GM12874 (cell line): Measurements from ENCODE around the gene STIP1.

Experiments
- TF ChIP-seq, protein P1 (sequence below): IDR thresholded peaks from 2 replicates; pipeline ENCODE4 v1.5.1; 2011; ENCODE audit warnings: low read depth, mild to moderate bottlenecking, control low read depth, low read length, moderate library complexity; ENCODE audit not compliant: insufficient read depth

STIP1 gene

DNA sequence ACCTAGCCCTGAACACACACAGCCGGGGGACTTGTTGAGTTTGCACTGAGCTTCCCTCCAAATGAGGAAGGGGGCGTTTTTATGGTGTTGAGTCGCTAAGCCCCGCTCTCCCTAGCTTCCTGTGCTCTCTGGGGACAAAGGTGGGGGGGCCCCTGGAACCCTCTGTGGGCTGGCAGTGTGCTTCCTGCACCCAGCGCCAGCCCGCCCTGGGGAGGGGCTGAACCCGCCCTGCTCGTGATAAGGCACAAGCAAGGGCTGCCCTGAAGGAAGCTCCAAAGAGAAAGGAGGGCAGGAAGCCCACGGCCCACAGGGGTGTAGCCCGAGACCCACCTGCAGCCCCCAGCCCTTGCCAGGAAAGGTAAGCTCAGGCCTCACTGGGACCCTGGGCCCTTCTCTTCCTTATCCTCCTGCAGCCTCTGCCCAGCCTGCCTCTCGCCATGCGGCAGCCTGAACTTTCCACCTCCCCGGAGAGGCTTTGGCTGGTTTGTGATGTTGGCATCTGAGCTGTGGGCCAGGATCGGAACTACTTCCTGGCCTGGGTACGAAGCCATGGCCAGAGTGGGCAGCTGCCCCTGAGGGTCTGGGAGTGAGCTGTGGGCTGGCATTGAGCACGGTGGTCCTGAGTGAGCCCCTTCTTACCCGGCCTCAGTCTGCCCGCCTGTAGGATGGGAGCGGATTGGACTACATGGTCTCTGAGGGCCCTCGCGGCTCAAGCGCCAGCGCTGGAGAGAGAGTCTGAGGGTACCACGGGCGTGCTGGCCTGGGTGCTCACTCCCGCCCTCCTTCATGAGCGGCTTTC is 20.7 kb downstream of the STIP1 start, which contains the start of gene FERMT3:
TSS of gene FERMT3 (plus strand) at position 265 of the 799 bp plus-strand sequence. CDS start 644 bp downstream, outside the sequence.
- TF ChIP-seq, protein P1, sequence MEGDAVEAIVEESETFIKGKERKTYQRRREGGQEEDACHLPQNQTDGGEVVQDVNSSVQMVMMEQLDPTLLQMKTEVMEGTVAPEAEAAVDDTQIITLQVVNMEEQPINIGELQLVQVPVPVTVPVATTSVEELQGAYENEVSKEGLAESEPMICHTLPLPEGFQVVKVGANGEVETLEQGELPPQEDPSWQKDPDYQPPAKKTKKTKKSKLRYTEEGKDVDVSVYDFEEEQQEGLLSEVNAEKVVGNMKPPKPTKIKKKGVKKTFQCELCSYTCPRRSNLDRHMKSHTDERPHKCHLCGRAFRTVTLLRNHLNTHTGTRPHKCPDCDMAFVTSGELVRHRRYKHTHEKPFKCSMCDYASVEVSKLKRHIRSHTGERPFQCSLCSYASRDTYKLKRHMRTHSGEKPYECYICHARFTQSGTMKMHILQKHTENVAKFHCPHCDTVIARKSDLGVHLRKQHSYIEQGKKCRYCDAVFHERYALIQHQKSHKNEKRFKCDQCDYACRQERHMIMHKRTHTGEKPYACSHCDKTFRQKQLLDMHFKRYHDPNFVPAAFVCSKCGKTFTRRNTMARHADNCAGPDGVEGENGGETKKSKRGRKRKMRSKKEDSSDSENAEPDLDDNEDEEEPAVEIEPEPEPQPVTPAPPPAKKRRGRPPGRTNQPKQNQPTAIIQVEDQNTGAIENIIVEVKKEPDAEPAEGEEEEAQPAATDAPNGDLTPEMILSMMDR, result no peak

GRCh38 chr11:64207256-64208085 is 21.5 kb downstream of the STIP1 start:
- TF ChIP-seq, protein P1, result no peak

DNA sequence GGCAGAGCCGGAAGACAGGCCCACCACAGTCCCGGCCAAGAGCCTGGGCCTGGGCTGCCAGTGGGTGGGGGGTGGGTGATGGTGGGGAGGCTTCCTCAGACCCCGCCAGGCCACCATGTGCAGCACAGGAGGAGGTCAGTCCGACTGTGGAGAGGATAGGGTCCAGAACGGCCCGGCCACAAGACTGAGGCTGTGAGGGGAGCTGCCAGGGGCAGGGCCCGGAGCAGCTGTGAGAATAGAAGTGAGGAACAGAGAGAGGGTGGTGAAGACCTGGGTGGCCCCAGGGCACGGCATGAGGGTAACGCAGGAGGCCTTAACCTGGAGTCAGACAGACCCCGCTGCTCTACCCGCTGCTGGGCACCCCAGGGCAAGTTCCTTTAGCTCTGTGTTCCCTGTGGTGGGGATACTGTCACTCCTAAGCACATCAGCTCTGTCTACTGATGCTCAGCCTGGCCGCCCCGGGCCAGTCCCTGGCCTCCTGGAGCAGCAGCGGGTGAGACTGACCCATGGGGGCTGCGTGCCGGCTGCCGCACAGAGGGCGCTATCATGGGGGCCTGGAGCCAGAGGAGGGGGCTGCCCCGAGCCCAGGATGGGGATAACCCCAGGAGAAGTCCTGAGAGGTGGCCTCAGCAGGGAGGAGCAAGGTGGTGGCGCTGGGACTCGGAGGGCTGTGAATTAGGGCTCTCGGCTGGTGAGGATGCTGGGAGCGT is 22.3 kb downstream of the STIP1 start:
- TF ChIP-seq, protein P1, result no peak

GRCh38 chr11:64208796-64209562 is 23.0 kb downstream of the STIP1 start:
- TF ChIP-seq, protein P1, result no peak

DNA sequence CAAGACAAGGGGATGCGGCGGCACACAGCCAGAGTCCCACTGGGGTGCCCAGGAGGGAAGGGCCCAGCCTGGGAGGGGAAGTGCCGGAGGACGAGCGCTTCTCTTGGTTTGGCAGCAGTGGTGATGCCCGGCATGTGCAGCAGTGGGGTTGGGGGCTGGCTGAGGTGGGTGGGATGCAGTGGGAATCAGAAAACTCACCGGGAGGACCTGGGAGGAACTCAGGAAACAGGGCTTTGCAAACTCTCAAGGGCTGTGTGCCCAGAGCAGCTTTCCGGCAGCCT is 23.5 kb downstream of the STIP1 start:
- TF ChIP-seq, protein P1, result no peak

- TF ChIP-seq, protein P1, result no peak
These were observed 24.5 kb downstream of the STIP1 start for GRCh38 chr11:64210301-64211020.
